Natural killer cell (primary cell): ENCODE measurements around the gene BCAS3. TPM values are rescaled to one million over a fixed set of nuclear protein-coding genes. Genes with fewer than 3 reads are reported as not detected.

Experiments
- ATAC-seq, 3 donors: fragments of 150-1000 bp in 2 of 3; fragments of 200-7000 bp in 1 of 3; cut with Tn5 transposase; 1 replicate in 1 of 3; 2 replicates in 2 of 3; pipeline ENCODE4 v1.10.0; 2021; ENCODE audit warnings: mild to moderate bottlenecking in 2 of 3, moderate library complexity in 2 of 3
- DNase-seq, 2 donors: peaks; one replicate each; pipeline versions ENCODE4 v3.0.0 to v3.0.0-alpha.2; 2013 to 2021; ENCODE audit warnings: mixed read lengths in 1 of 2
- H3K27ac ChIP-seq: one replicate; pipeline ENCODE4 v1.5.1; 2013; ENCODE audit warnings: mild to moderate bottlenecking, low read length
- H3K27me3 ChIP-seq: one replicate; pipeline ENCODE4 v1.6.1; 2013; ENCODE audit warnings: low read length; ENCODE audit not compliant: control insufficient read depth, insufficient read depth
- H3K36me3 ChIP-seq: one replicate; pipeline ENCODE4 v1.6.1; 2013; ENCODE audit warnings: low read length; ENCODE audit not compliant: control insufficient read depth, insufficient read depth
- H3K4me1 ChIP-seq: one replicate; pipeline ENCODE4 v1.6.1; 2013; ENCODE audit warnings: low read length; ENCODE audit not compliant: control insufficient read depth, insufficient read depth
- H3K4me3 ChIP-seq: one replicate; pipeline ENCODE4 v1.5.1; 2013; ENCODE audit warnings: low read length
- H3K9me3 ChIP-seq: one replicate; pipeline ENCODE4 v1.6.1; 2013; ENCODE audit warnings: low read length; ENCODE audit not compliant: control insufficient read depth, insufficient read depth
- H3K27ac Mint-ChIP-seq, 2 donors: one replicate each; pipeline ENCODE4 v1.8.0; 2022; ENCODE audit warnings: mild to moderate bottlenecking in 2 of 2, mixed read lengths in 2 of 2, moderate library complexity in 1 of 2
- H3K27me3 Mint-ChIP-seq, 2 donors: one replicate each; pipeline ENCODE4 v1.8.0; 2022; ENCODE audit warnings: low read depth in 2 of 2, mixed read lengths in 2 of 2
- H3K36me3 Mint-ChIP-seq: one replicate; pipeline ENCODE4 v1.8.0; 2022; ENCODE audit warnings: mixed read lengths
- H3K4me1 Mint-ChIP-seq, 2 donors: one replicate each; pipeline ENCODE4 v1.8.0; 2022; ENCODE audit warnings: mixed read lengths in 2 of 2
- H3K4me3 Mint-ChIP-seq: one replicate; pipeline ENCODE4 v1.8.0; 2022; ENCODE audit warnings: mild to moderate bottlenecking, moderate library complexity, mixed read lengths
- H3K9me3 Mint-ChIP-seq, 2 donors: one replicate each; pipeline ENCODE4 v1.8.0; 2022; ENCODE audit warnings: mixed read lengths in 2 of 2
- CTCF ChIP-seq: fragments of 200-600 bp; IDR thresholded peaks from one replicate; pipeline ENCODE4 v1.8.0; 2022; ENCODE audit warnings: antibody characterized with exemption
- WGBS: methylation state at CpG from one replicate; pipeline ENCODE4 v1.1.7; 2013; ENCODE audit warnings: missing lambda C conversion rate; ENCODE audit not compliant: insufficient coverage; 5-methylcytosine and 5-hydroxymethylcytosine counted together
- intact Hi-C: fragments of 100-400 bp; cut with micrococcal nuclease; formaldehyde crosslinking; loops from one replicate; pipeline ENCODE4 v1.14.2; 2022
- total RNA-seq, 4 donors: library from RNA; stranded (reverse); fragments of 120-200 nt in 1 of 4; gene quantifications; one replicate each; pipeline versions ENCODE4 v1.2.3 to v1.2.4, GENCODE V29; 2013 to 2022

BCAS3 gene
- total RNA-seq, 3 donors from 2014 or later (not counting 1 experiment from before 2014, with no cell fraction given) = 60.5 to 87.8 (median 72.0) TPM

GRCh38 chr17:61196302-61196704, 518.7 kb downstream of the BCAS3 start:
- Mint-ChIP-seq H3K4me3 (no peak overlapping the region), H3K27me3 (no peaks in the 10 kb centered on the region), H3K27ac (no peak overlapping the region), H3K9me3 (no peaks in the 10 kb centered on the region), H3K36me3 (no peaks in the 10 kb centered on the region), H3K4me1 (no peaks in the 10 kb centered on the region)
- no peaks in the 10 kb centered on the region for H3K4me1 ChIP-seq
- H3K27me3 ChIP-seq = no peaks in the 10 kb centered on the region
- no peak for DNase-seq
- H3K27ac ChIP-seq = no peak overlapping the region
- intact Hi-C loops = no loop called here
- no peak for ATAC-seq
- TF ChIP-seq CTCF = no peak
- no peaks in the 10 kb centered on the region for H3K9me3 ChIP-seq
- no peaks in the 10 kb centered on the region for H3K36me3 ChIP-seq
- no peak overlapping the region for H3K4me3 ChIP-seq
- WGBS = 91% methylated on average over 7 of the region's 7 CpGs

GRCh38 chr17:61196799-61197198, 519.1 kb downstream of the BCAS3 start:
- no peaks in the 10 kb centered on the region for H3K9me3 Mint-ChIP-seq
- intact Hi-C loops = no loop called here
- no peaks in the 10 kb centered on the region for H3K4me1 Mint-ChIP-seq
- no peak overlapping the region for H3K27ac Mint-ChIP-seq
- no peak overlapping the region for H3K4me3 Mint-ChIP-seq
- H3K4me3 ChIP-seq = no peak overlapping the region
- H3K4me1 ChIP-seq = no peaks in the 10 kb centered on the region
- DNase-seq = no peak
- TF ChIP-seq CTCF = no peak
- no peaks in the 10 kb centered on the region for H3K27me3 ChIP-seq
- H3K27ac ChIP-seq = no peak overlapping the region
- WGBS = no CpG with 5 or more reads among the region's 3 CpGs
- no peaks in the 10 kb centered on the region for H3K36me3 Mint-ChIP-seq
- H3K27me3 Mint-ChIP-seq = no peaks in the 10 kb centered on the region
- ATAC-seq = no peak
- no peaks in the 10 kb centered on the region for H3K9me3 ChIP-seq
- H3K36me3 ChIP-seq = no peaks in the 10 kb centered on the region

GRCh38 chr17:61199431-61200338, 522.0 kb downstream of the BCAS3 start:
- WGBS = 89% methylated on average over 2 of the region's 4 CpGs

More at GRCh38 chr17:61199431-61200338, 522.0 kb downstream of the BCAS3 start:
- H3K9me3 Mint-ChIP-seq = no peaks in the 10 kb centered on the region
- H3K4me1 Mint-ChIP-seq = no peaks in the 10 kb centered on the region
- H3K27me3 Mint-ChIP-seq = no peaks in the 10 kb centered on the region
- DNase-seq (no peak), ATAC-seq (no peak)
- no peak overlapping the region for H3K27ac ChIP-seq
- H3K27me3 ChIP-seq = no peaks in the 10 kb centered on the region
- no peaks in the 10 kb centered on the region for H3K4me1 ChIP-seq
- no peak for TF ChIP-seq CTCF
- H3K9me3 ChIP-seq = no peaks in the 10 kb centered on the region
- no peak overlapping the region for H3K27ac Mint-ChIP-seq
- no peaks in the 10 kb centered on the region for H3K36me3 ChIP-seq
- H3K4me3 Mint-ChIP-seq = no peak overlapping the region
- H3K4me3 ChIP-seq = no peak overlapping the region
- no peaks in the 10 kb centered on the region for H3K36me3 Mint-ChIP-seq
- intact Hi-C loops = no loop called here
